ENCODE data around the gene SETMAR.
"Not testable (repeated sequence)": the region's sequence is repeated elsewhere in the genome, so short reads cannot be mapped to it uniquely, and the experiment has no call there.

Gene SETMAR

GRCh38 chr3:4323246-4324027, 20.3 kb downstream of the SETMAR start:
- no peak for TF ChIP-seq CTCF (IDR thresholded peaks at IDR 0.05; ENCODE audit: extremely low read depth, insufficient read depth, missing control alignments)
- no peak for DNase-seq (ENCODE audit: low spot score)
- in situ Hi-C loops (cut with MboI; ENCODE audit: low pct_unique_long_range_greater_than_20kb, low sequenced_read_pairs, unreplicated experiment): no loop called here

- no peak for TF ChIP-seq CTCF (IDR thresholded peaks at IDR 0.05; ENCODE audit: extremely low read depth, insufficient read depth, missing control alignments)
- in situ Hi-C loops (cut with MboI; ENCODE audit: low pct_unique_long_range_greater_than_20kb, low sequenced_read_pairs, unreplicated experiment): loop anchor here (25.0 kb wide), 1 partner anchor 735 kb away; no protein-coding TSS in a partner anchor
- DNase-seq (ENCODE audit: low spot score): no peak
Measured at GRCh38 chr3:4326868-4327267, 23.7 kb downstream of the SETMAR start.

GRCh38 chr3:4329806-4330205, 26.6 kb downstream of the SETMAR start:
- in situ Hi-C loops (cut with MboI; ENCODE audit: low pct_unique_long_range_greater_than_20kb, low sequenced_read_pairs, unreplicated experiment): loop anchor here (25.0 kb wide), 1 partner anchor 732 kb away; no protein-coding TSS in a partner anchor
- DNase-seq (ENCODE audit: low spot score): not testable (repeated sequence)

- in situ Hi-C loops (cut with MboI; ENCODE audit: low pct_unique_long_range_greater_than_20kb, low sequenced_read_pairs, unreplicated experiment): loop anchor here (25.0 kb wide), 1 partner anchor 730 kb away; no protein-coding TSS in a partner anchor
- TF ChIP-seq CTCF (IDR thresholded peaks at IDR 0.05; ENCODE audit: extremely low read depth, insufficient read depth, missing control alignments): no peak
- no peak for DNase-seq (ENCODE audit: low spot score)
Measured at GRCh38 chr3:4332111-4332510, 28.9 kb downstream of the SETMAR start.

- no peak for DNase-seq (ENCODE audit: low spot score)
- no peak for TF ChIP-seq CTCF (IDR thresholded peaks at IDR 0.05; ENCODE audit: extremely low read depth, insufficient read depth, missing control alignments)
- in situ Hi-C loops (cut with MboI; ENCODE audit: low pct_unique_long_range_greater_than_20kb, low sequenced_read_pairs, unreplicated experiment): loop anchor here (25.0 kb wide), 1 partner anchor 730 kb away; no protein-coding TSS in a partner anchor
Measured at GRCh38 chr3:4332574-4332973, 29.4 kb downstream of the SETMAR start.

GRCh38 chr3:4332991-4333390, 29.8 kb downstream of the SETMAR start:
- in situ Hi-C loops (cut with MboI; ENCODE audit: low pct_unique_long_range_greater_than_20kb, low sequenced_read_pairs, unreplicated experiment): loop anchor here (25.0 kb wide), 1 partner anchor 729 kb away; no protein-coding TSS in a partner anchor
- no peak for DNase-seq (ENCODE audit: low spot score)
- TF ChIP-seq CTCF (IDR thresholded peaks at IDR 0.05; ENCODE audit: extremely low read depth, insufficient read depth, missing control alignments): no peak

GRCh38 chr3:4334548-4334947, 31.4 kb downstream of the SETMAR start:
- TF ChIP-seq CTCF (IDR thresholded peaks at IDR 0.05; ENCODE audit: extremely low read depth, insufficient read depth, missing control alignments): no peak
- no peak for DNase-seq (ENCODE audit: low spot score)
- in situ Hi-C loops (cut with MboI; ENCODE audit: low pct_unique_long_range_greater_than_20kb, low sequenced_read_pairs, unreplicated experiment): loop anchor here (25.0 kb wide), 1 partner anchor 728 kb away; no protein-coding TSS in a partner anchor
